Immature natural killer cell (primary cell): Measurements from ENCODE around the gene GPHA2. TPM values are rescaled to one million over a fixed set of nuclear protein-coding genes. Genes with fewer than 3 reads are reported as not detected.

Experiments used
- DNase-seq, 3 donors: peaks; one replicate each; pipeline ENCODE4 v3.0.0; 2022; ENCODE audit warnings: mixed read lengths in 1 of 3
- H3K27ac Mint-ChIP-seq, 6 donors: one replicate each; pipeline ENCODE4 v1.8.0; 2020; ENCODE audit warnings: mixed read lengths in 6 of 6, mild to moderate bottlenecking in 5 of 6, inconsistent platforms in 4 of 6, moderate library complexity in 3 of 6
- H3K27me3 Mint-ChIP-seq, 3 donors: one replicate each; pipeline ENCODE4 v1.8.0; 2020 to 2021; ENCODE audit warnings: low read depth in 3 of 3, mild to moderate bottlenecking in 3 of 3, mixed read lengths in 3 of 3, moderate library complexity in 3 of 3, inconsistent platforms in 1 of 3
- H3K36me3 Mint-ChIP-seq, 3 donors: one replicate each; pipeline ENCODE4 v1.8.0; 2020; ENCODE audit warnings: mixed read lengths in 3 of 3, inconsistent platforms in 2 of 3, mild to moderate bottlenecking in 2 of 3
- H3K4me1 Mint-ChIP-seq, 2 donors: one replicate each; pipeline ENCODE4 v1.8.0; 2020; ENCODE audit warnings: inconsistent platforms in 2 of 2, mild to moderate bottlenecking in 2 of 2, mixed read lengths in 2 of 2, moderate library complexity in 1 of 2
- H3K4me3 Mint-ChIP-seq, 5 donors: one replicate each; pipeline ENCODE4 v1.8.0; 2020; ENCODE audit warnings: mild to moderate bottlenecking in 5 of 5, mixed read lengths in 5 of 5, inconsistent platforms in 3 of 5, moderate library complexity in 3 of 5
- H3K9me3 Mint-ChIP-seq, 6 donors: one replicate each; pipeline ENCODE4 v1.8.0; 2020; ENCODE audit warnings: mild to moderate bottlenecking in 6 of 6, mixed read lengths in 6 of 6, inconsistent platforms in 4 of 6, moderate library complexity in 3 of 6
- polyA plus RNA-seq, 3 donors: library from polyadenylated mRNA; unstranded; fragments of 300-500 nt; fragmentation: Illumina TruSeq; gene quantifications; one replicate each; pipeline ENCODE4 v1.2.3, GENCODE V29; 2021

GPHA2 gene
- polyA plus RNA-seq, 3 donors from 2014 or later: not detected

DNA sequence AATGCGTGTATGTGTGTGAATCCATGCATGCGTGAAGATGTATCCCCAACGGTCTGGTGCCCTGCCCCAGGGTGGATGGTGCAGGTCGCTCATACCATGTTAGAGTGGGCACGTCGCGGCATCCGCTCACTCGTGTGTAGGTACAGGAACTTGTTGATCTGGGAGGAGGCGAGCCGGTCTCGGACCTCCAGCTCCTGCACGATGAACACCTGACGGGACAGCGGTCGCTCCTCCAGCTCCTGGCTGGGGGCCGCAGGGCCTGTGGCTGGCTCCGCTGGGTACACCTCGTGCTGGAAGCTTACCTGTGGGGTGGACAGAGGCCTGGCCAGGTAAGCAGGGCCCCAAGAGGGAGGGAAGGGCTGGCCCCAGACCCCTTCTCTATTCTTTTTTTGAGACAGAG is 37.2 kb downstream of the GPHA2 start:
- no peak overlapping the region for H3K27ac Mint-ChIP-seq
- DNase-seq: no peak

DNA sequence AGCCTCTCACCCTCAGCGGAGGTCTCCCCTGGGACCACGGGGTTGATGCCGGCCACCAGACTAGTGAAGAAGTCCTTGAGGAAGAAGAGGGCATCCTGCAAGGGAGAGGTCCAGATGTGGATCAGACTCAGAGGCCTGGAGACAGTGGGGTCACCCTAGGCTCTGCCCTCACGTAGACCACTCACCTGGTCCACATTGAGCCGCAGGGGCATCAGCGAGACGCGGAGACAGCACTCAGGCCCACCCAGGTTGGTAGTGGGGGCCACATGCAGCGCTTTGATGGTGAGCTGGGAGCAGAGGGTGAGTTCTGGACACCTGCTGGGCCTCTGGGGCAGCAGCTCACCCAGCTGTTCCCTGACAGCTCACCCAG is 37.6 kb downstream of the GPHA2 start:
- H3K36me3 Mint-ChIP-seq: peaks cover 0 to 10% (median 4%) of the 10 kb centered on the region in 3 donors
- DNase-seq: no peak
- H3K4me3 Mint-ChIP-seq: no peak overlapping the region
- H3K9me3 Mint-ChIP-seq: peaks cover 0 to 3% (median 0%) of the 10 kb centered on the region in 6 donors
- peaks cover 0 to 2% of the 10 kb centered on the region in 2 donors for H3K4me1 Mint-ChIP-seq
- no peak overlapping the region for H3K27ac Mint-ChIP-seq
- peaks cover 13 to 16% (median 15%) of the 10 kb centered on the region in 3 donors for H3K27me3 Mint-ChIP-seq

More for the DNA sequence above, 37.2 kb downstream of the GPHA2 start:
- Mint-ChIP-seq H3K27me3 (peaks cover 13 to 16% (median 15%) of the 10 kb centered on the region in 3 donors), H3K4me1 (peaks cover 0 to 2% of the 10 kb centered on the region in 2 donors), H3K9me3 (peaks cover 0 to 3% (median 0%) of the 10 kb centered on the region in 6 donors), H3K4me3 (no peak overlapping the region), H3K36me3 (peaks cover 0 to 10% (median 4%) of the 10 kb centered on the region in 3 donors)

GRCh38 chr11:64897381-64898075 is 38.2 kb downstream of the GPHA2 start:
- no peak for DNase-seq
- Mint-ChIP-seq H3K4me1 (peaks cover 0 to 2% of the 10 kb centered on the region in 2 donors), H3K4me3 (no peak overlapping the region), H3K36me3 (peaks cover 0 to 10% (median 4%) of the 10 kb centered on the region in 3 donors), H3K27ac (peak overlapping the region in 1 of 6 donors; percentile 69), H3K9me3 (peaks cover 0 to 3% (median 0%) of the 10 kb centered on the region in 6 donors), H3K27me3 (peaks cover 13 to 16% (median 15%) of the 10 kb centered on the region in 3 donors)

GRCh38 chr11:64896448-64897022 is 39.2 kb downstream of the GPHA2 start:
- Mint-ChIP-seq H3K4me1 (peaks cover 0 to 2% of the 10 kb centered on the region in 2 donors), H3K27me3 (peaks cover 11 to 14% (median 12%) of the 10 kb centered on the region in 3 donors), H3K27ac (no peak overlapping the region), H3K4me3 (no peak overlapping the region), H3K36me3 (peaks cover 0 to 7% (median 3%) of the 10 kb centered on the region in 3 donors), H3K9me3 (peaks cover 0 to 1% (median 0%) of the 10 kb centered on the region in 6 donors)
- no peak for DNase-seq

GRCh38 chr11:64894812-64895452 is 40.8 kb downstream of the GPHA2 start:
- peaks cover 0 to 2% of the 10 kb centered on the region in 2 donors for H3K4me1 Mint-ChIP-seq
- H3K36me3 Mint-ChIP-seq: no peaks in the 10 kb centered on the region
- H3K9me3 Mint-ChIP-seq: peaks cover 0 to 1% (median 0%) of the 10 kb centered on the region in 6 donors
- H3K4me3 Mint-ChIP-seq: no peak overlapping the region
- H3K27ac Mint-ChIP-seq: no peak overlapping the region
- peaks cover 8 to 13% (median 11%) of the 10 kb centered on the region in 3 donors for H3K27me3 Mint-ChIP-seq
- DNase-seq: no peak

- peaks cover 0 to 2% of the 10 kb centered on the region in 2 donors for H3K4me1 Mint-ChIP-seq
- H3K27ac Mint-ChIP-seq: peak overlapping the region in 2 of 6 donors; percentile 6 to 22
- no peak overlapping the region for H3K4me3 Mint-ChIP-seq
- DNase-seq: peak; percentile 85 to 89 (median 86)
- peaks cover 0 to 1% (median 0%) of the 10 kb centered on the region in 6 donors for H3K9me3 Mint-ChIP-seq
- H3K36me3 Mint-ChIP-seq: no peaks in the 10 kb centered on the region
- peaks cover 3 to 11% (median 8%) of the 10 kb centered on the region in 3 donors for H3K27me3 Mint-ChIP-seq
Measured at GRCh38 chr11:64894070-64894811, 41.5 kb downstream of the GPHA2 start.

DNA sequence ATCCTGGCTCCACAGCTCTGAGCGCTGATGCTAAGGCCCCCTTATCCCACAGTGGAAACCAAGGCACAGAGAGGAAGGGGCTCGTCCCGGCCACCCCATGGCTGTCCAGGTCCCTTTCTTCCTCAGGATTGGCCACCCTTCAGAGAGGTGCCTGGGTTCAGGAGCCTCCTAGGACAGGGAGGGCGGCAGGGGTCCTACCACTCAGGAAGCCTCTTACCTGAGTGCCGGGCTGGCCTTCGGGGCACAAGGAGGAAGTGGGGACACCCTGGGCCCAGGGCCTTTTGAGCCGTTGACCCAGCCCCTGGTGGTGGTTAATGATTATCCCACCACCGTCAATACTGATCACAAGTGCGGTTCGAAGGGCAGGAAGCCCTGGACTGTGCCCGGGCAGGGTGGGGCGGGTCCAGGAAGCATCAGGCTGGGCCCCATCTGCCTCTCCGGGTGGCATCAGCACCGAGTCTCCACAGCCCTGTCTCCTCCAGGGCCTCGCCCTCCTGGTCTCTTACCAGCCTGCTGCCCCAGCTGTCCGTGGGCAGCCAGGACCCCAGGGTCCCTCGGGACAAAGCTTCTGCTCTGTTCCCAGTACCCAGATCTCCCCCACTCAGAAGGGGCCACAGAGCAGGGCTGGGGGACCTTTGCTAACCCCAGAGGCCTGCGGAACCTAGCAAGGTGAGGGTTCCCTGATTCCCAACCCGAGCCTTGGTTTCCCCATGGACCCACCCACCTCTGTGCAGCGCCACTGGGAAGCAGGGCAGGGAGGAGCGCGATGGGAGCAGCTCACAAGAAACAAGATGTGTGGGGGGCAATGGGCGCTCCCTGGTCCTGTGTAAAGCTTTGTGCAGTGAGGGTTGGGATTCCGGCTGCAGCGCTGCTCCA is 42.3 kb downstream of the GPHA2 start:
- DNase-seq: no peak
- Mint-ChIP-seq H3K27me3 (peaks cover 3 to 9% (median 4%) of the 10 kb centered on the region in 3 donors), H3K36me3 (no peaks in the 10 kb centered on the region), H3K4me1 (peaks cover 0 to 2% of the 10 kb centered on the region in 2 donors), H3K4me3 (no peak overlapping the region), H3K9me3 (peaks cover 0 to 1% (median 0%) of the 10 kb centered on the region in 6 donors), H3K27ac (no peak overlapping the region)

- DNase-seq: no peak
- peaks cover 6 to 7% of the 10 kb centered on the region in 2 donors for H3K4me1 Mint-ChIP-seq
- H3K36me3 Mint-ChIP-seq: no peaks in the 10 kb centered on the region
- H3K27ac Mint-ChIP-seq: no peak overlapping the region
- no peak overlapping the region for H3K4me3 Mint-ChIP-seq
- H3K9me3 Mint-ChIP-seq: peaks cover 0 to 1% (median 0%) of the 10 kb centered on the region in 6 donors
- peaks cover 2 to 10% (median 6%) of the 10 kb centered on the region in 3 donors for H3K27me3 Mint-ChIP-seq
Measured at GRCh38 chr11:64892838-64893193, 42.9 kb downstream of the GPHA2 start.

DNA sequence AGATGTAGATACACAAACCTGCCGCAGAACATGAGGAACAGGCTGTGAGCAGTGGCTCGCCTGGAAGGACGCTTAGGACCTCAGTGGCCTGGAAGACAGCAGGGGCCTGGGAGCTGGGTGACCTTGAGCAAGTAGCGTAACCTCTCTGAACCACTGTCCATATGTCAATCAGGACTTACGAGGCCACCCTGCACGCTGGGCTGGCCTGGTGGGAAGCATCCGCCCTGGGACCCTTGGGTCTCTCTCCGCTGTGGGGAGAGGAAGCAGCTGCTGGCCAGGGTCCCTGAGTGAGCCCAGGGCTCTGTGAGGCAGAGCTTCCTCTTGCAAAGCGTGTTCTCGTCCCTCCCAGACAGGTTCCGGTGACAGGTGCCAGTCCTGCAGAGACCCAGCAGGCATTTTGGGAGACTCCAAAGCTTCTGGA is 43.3 kb downstream of the GPHA2 start:
- Mint-ChIP-seq H3K27me3 (peaks cover 2 to 10% (median 5%) of the 10 kb centered on the region in 3 donors), H3K9me3 (peaks cover 0 to 1% (median 0%) of the 10 kb centered on the region in 6 donors), H3K4me1 (peaks cover 10% of the 10 kb centered on the region in 2 donors), H3K4me3 (no peak overlapping the region), H3K27ac (no peak overlapping the region), H3K36me3 (no peaks in the 10 kb centered on the region)
- no peak for DNase-seq

DNA sequence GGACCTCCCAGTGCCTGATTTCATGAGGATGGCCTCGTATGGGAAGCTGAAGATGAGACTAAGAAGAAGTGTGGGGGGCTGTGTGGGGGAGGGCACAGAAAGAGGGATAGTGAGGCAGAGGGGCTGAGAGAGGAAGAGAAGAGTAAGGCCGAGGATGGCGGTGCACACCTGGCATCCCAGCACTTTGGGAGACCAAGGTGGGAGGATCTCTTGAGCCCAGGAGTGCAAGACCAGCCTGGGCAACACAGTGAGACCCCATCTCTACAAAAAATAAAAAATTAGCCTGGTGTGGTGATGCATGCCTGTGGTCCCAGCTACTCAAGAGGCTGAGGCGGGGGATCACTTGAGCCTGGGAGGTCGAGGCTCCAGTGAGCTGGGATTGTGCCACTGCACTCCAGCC is 43.8 kb downstream of the GPHA2 start:
- DNase-seq: no peak
- peaks cover 2 to 10% (median 2%) of the 10 kb centered on the region in 3 donors for H3K27me3 Mint-ChIP-seq
- no peak overlapping the region for H3K4me3 Mint-ChIP-seq
- no peaks in the 10 kb centered on the region for H3K36me3 Mint-ChIP-seq
- H3K9me3 Mint-ChIP-seq: peaks cover 0 to 1% (median 0%) of the 10 kb centered on the region in 6 donors
- no peak overlapping the region for H3K27ac Mint-ChIP-seq
- H3K4me1 Mint-ChIP-seq: peaks cover 12 to 13% of the 10 kb centered on the region in 2 donors

GRCh38 chr11:64891215-64891848 is 44.4 kb downstream of the GPHA2 start:
- H3K9me3 Mint-ChIP-seq: peaks cover 0 to 1% (median 0%) of the 10 kb centered on the region in 6 donors
- H3K4me3 Mint-ChIP-seq: no peak overlapping the region
- H3K4me1 Mint-ChIP-seq: peaks cover 12 to 13% of the 10 kb centered on the region in 2 donors
- H3K36me3 Mint-ChIP-seq: no peaks in the 10 kb centered on the region
- H3K27ac Mint-ChIP-seq: no peak overlapping the region
- peaks cover 2 to 8% (median 2%) of the 10 kb centered on the region in 3 donors for H3K27me3 Mint-ChIP-seq
- no peak for DNase-seq

DNA sequence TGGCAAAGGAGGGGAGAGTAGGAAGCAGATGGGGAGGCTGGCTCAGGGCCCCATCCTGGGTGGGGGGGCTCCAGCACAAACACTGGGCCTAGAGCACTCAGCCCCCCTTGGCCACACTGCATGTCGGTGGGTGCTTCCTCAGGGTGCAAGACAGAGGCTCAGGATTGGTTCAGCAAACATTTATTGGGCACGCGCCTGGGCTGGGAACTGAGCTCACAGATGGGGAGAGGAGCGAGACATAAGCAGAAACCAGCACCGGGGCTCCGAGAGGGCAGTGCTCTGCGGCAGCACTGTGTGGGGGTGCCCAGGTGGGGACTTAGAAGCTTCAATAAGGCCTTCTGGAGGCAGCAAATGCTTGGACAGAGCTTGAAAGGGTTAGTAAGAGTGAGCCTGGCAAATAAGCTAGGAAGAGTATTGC is 45.2 kb downstream of the GPHA2 start:
- Mint-ChIP-seq H3K4me1 (peaks cover 12 to 13% of the 10 kb centered on the region in 2 donors), H3K27me3 (peaks cover 2 to 5% (median 4%) of the 10 kb centered on the region in 3 donors), H3K36me3 (no peaks in the 10 kb centered on the region), H3K9me3 (peaks cover 0 to 1% (median 0%) of the 10 kb centered on the region in 6 donors), H3K4me3 (no peak overlapping the region), H3K27ac (peak overlapping the region in 1 of 6 donors; percentile 49)
- DNase-seq: no peak
